Measurements from ENCODE around the gene PRELID2.
"Not testable (repeated sequence)": the region's sequence is repeated elsewhere in the genome, so short reads cannot be mapped to it uniquely, and the experiment has no call there.

GRCh38 chr5:145836241-145836640, 1.1 kb upstream of the PRELID2 start:
- not testable (repeated sequence) for TF ChIP-seq CTCF, POLR2A (IDR thresholded peaks at IDR 0.05)

Measured in uterus (tissue), 2 donors.